HG03469 (cell line): ENCODE measurements around the gene SMAD3.

ENCODE experiments used
- ATAC-seq: cut with Tn5 transposase; IDR thresholded peaks from one replicate; pipeline ENCODE4 v1.9.1; 2021; ENCODE audit warnings: mild to moderate bottlenecking, moderate library complexity, moderate number of reproducible peaks; ENCODE audit not compliant: unreplicated experiment

The SMAD3 gene

DNA sequence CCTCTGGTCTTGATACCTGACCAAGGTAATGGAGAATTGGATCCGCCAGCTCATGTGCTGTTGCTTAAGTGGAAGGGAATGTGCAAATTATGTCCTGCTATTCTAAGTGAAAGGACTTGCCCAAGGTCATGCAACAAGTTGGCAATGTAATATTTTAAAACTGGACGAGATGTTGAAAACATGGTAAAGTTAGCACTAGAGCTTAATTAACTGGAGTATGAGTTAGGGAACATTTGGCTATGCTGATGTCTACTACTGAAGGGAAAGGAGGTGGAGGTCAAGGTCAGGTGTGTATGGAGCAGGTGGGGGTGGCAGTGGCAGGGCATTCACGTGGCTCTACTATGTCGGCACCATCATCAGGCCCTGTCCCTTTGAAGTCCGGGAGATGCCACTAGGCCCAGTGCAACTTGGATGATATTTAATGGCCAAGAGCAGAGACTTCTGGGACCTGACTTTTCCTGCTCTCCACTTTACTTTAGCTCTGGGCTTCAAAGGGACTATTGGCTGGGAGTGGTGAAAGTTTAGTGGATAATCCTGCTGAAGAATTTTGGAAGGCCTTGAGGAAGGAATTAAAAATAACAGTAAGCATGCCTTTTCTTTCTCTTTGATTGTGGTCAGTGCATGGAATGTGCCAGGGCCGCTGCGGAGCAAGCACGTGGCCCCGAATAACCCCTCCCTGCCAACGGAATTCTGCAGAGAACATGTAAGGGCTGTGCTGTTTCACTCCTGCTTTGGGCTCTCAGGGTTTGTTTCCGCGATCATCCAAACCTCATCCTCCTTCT is 14.9 kb downstream of the SMAD3 start:
- ATAC-seq = no peak

DNA sequence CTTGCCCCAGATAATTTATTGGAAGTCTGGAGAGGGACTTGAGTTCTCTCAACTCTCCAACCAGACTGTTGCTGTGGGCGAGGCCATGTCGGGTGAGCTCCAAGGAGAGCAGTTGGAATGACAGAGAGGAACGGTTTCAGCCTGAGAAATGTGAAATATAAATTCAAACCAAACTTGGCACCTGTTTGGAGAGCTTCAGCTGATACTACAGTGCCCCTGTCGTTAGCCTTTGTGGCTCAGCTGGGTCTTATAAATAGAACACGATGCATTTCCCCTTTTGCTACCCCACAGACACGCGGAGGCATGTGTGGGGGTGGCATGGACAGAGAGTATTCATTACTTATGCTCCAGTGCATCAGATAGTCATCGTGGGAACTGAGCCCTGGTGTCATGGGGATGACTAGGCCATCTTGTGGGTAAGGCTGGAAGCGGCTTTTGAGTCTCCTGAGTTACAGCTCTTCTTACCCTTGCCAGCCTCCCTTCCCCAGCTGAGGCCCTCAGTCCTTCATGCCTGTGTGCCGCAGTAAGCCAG is 15.6 kb downstream of the SMAD3 start:
- ATAC-seq = peak; percentile 33

DNA sequence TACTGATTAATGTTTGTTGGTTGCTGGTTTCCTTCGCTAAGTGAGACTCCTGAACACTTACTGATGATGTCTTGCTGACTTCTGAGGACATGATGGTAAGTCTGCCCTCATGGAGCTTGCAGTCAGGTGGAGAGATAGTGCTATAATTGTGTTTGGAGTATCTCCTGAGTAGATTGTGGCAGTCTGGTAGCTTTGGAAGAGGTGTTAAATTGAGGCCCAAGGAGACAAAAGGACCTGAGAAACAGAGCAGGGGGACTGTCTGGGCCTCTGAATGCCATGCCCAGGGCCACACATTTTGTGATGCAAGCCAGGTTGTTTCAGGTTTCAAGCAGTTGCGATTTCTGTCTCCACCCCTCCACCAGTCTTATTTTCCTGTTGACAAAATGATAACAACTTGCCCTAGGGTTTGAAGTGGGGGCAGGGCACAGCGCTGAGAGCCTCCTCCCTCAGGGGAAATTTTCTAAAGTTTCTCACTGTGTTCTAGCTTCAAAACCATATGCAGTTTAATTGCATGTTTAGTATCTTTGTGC is 16.7 kb downstream of the SMAD3 start:
- no peak for ATAC-seq

DNA sequence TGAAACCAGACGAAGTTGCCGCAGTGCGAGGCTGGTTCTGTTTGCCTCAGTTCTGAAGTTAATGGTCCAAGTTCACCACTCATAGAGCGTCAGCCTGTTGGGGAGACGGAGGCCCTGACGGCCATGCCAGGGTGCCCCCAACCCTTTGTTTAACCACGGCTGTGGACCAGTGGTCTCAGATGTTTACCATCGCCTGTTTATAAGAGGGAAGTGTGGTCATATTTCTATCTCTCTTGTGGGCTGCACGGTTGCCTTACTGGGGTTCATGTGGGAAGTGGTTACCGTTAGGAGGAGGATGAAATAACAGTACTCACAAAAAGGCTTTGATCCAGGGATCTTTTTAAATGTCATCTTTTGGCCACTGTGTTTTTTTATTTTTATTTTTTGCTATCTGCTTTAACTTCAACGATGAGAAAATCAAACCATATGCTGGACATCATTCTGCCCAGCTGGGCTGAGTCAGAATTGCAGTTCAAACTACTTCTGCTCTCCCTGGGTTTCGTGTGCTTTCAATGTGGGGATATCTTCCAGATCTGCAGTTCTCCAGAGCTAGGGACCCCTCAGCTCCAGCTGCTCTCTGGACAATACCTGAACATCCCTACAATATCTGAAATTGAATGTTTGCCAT is 17.8 kb downstream of the SMAD3 start:
- ATAC-seq = no peak

DNA sequence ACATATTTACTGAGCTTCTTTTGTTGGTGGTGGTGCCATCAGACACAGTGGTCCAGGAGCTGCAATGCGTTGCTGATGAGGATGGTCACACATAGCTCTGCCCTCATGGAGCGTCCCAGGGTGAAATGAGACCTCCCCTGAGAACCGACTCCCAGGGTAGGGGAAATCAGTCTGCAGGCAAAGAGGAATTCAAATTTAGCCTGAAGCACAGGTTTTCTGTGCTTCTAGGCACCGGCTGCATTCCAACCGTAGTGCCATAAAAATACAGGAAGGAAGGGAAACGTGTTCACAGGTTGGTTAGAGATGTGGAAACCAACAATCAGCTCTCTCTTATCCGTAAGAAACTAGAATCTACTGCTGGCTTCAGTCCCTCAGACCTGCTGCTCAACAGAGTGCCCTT is 19.2 kb downstream of the SMAD3 start:
- ATAC-seq = no peak

DNA sequence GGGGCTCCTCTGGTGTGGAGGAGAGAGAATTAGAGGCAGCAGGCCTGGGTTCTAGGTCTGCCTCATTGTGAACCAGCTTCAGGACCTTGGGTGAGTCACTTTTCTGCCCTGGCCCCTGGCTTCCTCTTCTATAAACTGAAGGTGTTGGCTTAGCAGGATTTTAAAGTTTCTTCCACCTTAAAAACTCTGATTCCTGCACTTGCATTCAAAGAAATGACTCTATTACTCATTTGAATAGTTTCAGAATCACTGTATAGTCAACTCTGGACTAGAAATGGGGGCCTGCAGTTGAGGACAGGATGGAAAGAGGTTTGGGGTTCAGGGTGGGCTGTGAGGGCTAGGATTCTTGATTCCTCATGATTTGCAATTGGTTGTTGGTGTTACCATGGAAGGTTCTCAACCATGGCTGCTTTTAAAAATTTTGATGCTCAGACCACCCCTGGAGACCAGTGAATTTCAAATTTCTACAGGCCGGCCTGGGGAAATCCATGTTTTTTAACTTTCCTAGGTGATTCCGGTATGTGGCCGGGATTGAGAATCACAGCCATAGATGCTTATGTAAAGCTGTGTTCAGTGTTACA is 19.9 kb downstream of the SMAD3 start:
- ATAC-seq = no peak

DNA sequence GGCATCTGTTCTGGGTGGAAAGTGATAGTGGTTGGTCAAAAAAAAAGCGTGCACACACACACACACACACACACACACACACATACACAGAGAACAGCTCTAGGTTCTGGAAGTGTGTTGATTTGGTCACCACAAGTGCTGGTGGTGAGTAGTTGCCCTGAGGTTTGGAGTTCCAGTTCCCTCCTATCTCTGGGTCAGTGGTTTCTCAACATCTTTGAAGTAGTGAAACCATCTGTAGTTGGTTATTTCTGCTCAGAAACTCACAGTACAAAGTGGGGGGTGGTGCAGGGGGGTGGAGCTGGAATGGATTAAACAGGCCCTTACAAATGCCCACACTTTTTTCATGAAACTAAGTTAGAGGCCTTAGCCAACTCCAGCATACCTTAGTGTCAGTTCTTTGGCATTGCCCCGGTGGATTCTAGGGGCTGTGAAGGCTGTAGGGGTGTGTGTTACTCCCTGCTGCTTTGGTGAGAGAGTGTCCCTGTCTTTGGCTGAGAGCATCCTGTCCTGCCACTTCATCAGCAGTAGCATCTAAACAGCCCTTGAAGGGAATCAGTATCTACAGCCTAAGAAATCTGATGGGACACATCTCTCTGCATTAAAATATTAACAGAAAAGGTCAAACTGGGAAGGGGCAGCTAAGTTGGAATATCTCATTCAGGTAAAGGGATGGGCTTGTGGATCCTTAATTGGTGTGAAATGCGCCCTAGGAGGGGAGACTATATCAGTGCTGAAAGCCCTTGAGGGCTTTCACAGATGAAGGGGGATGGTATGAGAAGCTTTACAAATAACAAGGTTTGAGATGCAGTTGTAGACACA is 20.6 kb downstream of the SMAD3 start:
- no peak for ATAC-seq

DNA sequence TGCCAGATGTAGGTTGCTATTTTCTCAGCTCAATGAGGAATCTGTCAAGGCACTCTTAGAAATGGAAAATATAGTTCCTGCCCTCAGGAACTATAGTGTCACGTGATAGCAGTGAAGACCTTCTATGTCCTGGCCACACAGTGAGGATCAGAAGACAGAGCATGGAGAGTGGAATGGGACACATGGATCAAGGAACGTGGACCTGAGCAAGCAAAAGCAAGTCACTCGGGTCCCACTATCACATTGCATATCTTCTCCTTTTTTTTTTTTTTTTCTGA is 21.2 kb downstream of the SMAD3 start:
- ATAC-seq = no peak

DNA sequence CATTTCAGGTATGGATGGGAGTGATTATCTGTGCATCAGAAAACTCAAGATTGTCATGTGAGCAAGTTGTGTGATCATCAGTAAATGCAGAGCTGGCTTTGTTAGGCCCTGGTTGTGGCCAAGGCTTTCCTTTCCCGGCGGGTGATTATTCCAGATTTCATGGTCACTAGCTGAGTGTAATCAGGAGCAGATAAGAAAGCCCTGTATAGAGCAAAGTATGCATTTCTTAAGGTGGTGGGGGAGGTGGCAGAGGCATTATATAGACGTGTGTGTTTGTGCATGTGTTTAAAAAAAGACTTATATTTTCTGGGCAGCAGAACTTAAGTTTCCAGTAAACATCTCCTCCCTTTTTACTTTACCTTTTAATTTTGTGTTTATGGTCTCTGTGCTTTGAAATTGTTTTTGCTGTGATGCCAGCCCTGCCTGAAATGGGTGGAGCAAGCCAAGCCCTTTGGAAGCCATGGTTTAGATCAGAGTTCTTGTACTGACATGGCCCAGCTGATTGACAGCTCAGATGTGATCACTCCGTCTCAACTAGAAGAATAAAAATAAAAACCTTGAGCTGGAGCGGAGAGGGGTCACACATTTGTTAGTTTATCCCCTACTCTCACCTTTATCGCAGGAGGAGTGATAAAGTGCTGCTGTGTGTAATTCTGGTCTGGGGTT is 22.2 kb downstream of the SMAD3 start:
- ATAC-seq = no peak

DNA sequence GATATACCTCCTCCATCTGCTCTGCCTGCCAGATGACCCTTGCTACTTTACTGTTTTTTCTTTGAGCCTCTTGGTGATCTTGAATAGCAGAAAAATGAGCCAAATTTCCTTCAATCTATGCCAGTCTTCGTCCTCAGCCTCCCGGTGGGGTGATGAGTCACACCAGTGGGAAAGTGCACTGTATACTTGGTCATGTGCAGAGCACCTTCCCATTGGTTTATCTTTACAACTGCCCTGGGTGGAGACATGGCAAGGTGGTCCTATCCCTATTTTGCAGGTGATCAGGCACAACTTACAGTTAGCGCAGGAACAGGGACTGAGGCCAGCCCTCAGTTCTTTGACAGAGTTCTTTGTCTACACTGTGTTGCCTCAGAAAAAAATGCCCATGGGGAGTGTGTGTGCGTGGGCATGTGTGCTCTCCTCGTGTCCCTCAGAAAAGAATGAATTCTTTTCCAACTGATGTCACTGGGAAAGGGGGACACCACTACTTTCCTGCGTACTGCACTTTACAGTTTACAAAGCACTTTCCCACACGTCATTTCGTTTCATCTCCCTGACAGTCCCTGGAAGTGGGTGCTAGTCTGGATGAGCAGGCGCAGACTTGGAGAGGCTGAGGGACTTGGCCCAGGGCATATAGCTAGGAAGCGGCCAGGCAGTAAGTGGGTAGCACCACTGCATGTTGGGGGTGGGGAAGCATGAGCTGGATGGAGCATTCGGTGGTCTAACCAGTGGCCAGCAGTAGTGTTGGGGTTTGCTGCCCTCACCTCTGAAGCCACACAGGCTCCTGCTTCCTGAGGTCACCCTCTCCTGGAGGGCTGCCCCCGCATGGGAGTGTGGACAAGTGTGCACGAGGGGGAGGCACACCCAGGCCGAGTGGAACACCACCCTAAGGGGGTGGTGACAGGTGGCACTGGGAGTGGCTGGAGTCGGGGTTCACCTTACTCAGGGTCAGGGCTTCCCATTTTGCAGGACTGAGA is 24.1 kb downstream of the SMAD3 start:
- no peak for ATAC-seq

DNA sequence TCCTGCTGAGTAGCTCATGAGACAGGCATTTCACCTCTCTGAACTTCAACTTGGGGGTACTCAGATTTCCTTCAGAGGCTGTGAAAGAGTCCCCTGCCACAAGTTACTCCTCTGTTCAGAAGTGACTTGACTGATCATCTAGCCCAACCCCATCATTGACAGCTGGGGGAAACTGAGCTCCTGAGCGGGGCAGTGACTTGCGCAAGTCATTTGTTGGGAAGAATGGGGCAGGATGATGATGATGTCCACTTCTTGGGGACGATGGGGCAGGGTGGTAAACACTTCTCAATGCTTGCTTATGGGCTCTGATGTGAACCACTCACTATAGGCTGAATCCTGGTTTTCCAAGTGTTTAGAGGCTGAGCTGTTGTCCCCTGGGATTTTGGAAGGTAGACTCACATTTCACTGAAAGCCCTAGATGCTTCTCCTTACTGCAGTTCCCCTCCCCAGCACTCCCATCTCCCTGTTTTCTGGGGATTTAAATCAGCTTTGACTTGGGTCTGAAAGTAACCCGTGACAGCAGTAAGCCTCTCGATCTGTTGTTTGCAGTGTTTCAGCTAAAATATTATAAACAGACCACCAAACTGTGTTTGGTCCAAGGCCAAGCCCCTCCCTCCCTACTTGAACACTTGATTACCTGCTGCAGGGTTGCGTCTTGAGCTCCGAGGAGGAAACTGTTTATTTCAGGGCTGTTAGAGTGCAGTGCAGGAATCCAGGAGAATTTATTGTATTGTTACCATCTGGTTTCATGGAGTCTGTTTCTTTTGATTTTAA is 25.1 kb downstream of the SMAD3 start:
- ATAC-seq = no peak

DNA sequence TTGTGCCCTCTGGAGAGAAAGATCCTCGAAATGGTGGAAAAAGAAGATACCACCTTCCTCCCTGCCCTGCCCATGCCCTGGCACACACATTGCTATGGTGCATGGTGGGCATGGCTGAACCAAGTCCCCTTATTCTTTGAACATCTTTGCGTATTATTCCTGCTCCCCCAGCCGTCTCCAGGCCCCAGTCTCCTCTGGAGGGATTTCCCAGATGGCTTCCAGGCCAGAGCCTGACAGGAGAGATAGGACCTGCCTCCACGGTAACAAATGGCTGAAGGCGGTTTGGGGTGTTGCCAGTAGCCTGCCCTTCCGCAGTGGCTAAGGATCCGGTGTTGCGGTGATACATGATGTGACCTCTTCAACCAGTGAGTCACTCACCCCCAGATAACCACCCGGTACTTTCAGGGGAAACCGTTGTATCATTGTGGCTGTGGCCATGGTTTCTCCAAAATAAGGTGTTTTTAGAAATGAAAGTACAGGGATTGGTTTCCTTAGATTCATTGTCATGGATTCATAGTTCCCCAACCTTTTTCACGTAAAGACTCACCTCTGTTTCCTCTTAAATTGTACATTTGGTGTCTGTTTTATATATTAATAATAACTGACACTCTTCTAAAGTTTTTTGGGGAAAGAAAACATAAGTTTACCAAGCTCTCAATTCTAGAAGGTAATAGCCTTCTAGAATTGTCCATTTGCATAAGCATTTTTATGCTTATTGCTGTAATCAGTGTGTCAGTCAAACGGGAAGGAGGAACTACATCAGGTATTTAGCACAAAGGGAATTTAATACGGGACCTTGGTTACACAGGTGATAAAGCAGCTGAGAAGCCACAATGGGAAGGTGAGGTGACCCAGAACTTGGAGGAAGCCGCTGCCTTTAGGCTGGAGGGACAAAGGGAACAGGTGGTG is 25.9 kb downstream of the SMAD3 start:
- peak; percentile 58 for ATAC-seq

DNA sequence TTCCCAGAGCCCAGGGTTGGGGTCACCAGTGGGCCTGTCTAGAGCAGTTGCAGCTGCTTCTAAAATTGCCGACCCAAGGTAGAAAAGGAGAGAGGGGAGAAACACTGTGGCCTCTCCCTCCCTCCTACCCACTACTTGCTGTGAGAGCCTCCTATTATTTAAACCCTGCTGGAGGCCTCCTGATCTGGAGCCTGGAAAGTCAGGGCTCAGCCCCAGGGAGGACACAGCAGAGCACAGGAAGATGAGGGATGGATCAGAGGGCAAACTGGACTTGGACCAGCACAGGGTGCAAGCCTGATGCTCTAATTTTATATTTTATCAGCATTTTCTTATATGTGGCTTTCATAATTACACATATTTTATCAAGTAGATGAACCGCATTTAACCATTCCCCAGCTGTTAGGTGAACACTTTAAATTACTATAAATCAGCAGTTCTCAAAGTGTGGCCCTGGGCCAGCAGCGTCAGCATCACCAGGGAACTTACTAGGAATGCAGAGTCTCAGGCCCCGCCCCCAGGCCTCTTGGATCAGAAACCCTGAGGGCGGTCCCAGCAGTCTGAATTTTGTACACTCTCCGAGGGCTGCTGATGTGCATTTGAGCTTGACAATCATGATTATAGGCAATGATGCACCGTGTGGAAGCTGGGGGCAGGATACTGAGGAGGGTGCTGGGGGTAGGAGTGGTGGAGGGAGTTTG is 26.7 kb downstream of the SMAD3 start:
- ATAC-seq = no peak

DNA sequence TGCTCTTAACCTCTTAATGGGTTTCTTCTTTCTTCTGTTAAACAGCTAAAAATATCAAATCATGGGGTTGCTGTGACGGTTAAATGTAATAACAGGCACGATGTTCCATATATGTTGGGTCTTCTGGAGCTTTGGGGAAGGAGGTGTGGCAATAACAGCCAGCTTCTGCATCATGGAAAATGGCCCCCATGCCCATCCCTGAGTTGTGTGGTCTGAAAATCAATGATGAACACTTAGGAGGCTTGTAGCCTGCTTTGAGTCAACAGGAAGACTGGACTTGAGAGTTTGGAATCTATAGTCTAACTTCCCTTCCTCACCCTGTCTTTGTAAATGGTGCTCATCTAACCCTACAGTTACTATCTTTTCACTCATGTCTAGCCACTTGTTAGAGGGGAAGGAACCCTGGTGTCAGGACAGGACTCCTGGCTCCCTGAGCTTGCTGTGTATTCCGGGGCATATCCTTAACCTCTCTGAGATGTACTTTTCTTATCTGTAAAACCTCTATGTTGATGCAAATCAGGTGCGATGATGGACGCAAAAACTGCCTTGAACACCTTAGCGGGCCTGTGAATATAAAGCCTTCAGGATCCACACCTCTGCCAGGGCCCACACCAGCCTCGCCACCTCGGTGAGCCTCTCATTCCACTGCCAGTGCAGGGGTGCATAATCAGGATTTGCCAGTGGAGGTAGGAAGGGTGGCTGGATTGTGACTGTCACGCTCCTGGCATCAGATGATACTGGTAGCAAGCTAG is 27.5 kb downstream of the SMAD3 start:
- ATAC-seq = no peak

DNA sequence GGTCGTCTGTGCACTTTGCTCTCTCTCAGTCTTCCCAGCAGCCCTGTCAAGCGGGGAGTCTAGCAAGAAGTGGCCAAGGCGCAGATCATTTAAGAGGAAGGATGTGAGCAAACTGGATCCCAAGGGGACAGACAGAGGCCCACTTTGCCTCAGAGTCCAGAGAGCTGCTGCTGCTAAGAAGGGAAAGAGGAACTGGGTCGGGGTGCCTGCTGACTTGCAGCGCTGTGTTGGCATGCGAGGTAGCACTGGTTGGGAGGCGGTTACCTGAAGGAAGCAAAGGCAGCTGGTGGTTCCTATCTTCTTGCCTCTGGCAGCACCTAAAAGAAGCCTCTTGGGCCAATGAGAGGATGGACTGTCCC is 28.1 kb downstream of the SMAD3 start:
- ATAC-seq = no peak

DNA sequence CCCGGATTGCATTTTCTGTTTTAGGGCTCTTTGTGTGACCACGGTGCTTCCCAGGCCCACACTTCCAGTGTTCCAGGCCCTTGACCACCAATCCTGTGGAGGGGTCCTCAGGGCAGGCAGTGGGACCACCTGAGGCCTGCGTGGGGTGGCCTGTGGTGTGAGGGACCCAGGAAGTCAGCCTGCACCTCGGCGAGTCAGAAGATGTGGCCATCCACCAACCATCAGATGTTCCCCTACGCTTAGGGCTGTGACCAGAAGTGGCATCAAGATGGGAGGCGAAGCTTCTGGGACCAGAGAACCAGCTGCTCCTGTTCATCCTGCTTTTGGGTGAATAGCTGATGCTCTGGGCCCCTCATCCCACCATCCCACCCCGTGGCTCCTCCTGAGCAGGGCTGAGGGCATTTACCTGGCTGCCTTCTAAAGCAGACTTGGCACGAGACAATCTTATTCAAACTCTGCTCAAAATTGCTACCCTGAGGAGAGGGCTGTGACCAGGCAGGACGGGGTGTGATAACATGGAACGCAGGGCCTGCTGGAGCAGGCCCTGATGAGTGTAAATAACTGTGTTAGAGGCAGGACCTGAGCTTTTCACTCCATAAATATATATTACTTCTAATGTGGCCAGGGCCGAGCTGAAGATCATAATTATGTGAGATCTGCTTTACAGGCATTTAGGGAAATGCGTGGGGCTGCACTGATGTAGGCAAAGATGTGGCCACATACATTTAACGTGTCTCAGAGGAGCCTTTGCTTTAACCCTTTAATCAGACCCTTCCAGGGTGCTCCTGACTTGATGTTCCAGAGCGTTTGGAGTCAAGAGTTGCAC is 28.8 kb downstream of the SMAD3 start:
- ATAC-seq = no peak
